Stimulated activated memory B cell treated with anti-CD40 and anti-IgM and Interleukin-4, amounts not matched to agents 10 μg/mL and 1 μg/mL and 100 μg/mL, for 72 hours (primary cell): ENCODE results near the gene LRRK1.
A peak's percentile ranks its signal among the peaks of the same experiment; 100 is the strongest.

Experiments used
- ATAC-seq: fragments of 150-1000 bp; cut with Tn5 transposase; 2 replicates; pipeline ENCODE4 v1.10.0; 2021
- H3K27ac Mint-ChIP-seq: one replicate; pipeline ENCODE4 v1.8.0; 2022; ENCODE audit warnings: mild to moderate bottlenecking, mixed read lengths
- H3K27me3 Mint-ChIP-seq: one replicate; pipeline ENCODE4 v1.8.0; 2022; ENCODE audit warnings: mixed read lengths
- H3K36me3 Mint-ChIP-seq: one replicate; pipeline ENCODE4 v1.8.0; 2022; ENCODE audit warnings: mixed read lengths
- H3K4me1 Mint-ChIP-seq: one replicate; pipeline ENCODE4 v1.8.0; 2022; ENCODE audit warnings: mixed read lengths
- H3K4me3 Mint-ChIP-seq: one replicate; pipeline ENCODE4 v1.8.0; 2022; ENCODE audit warnings: mild to moderate bottlenecking, moderate library complexity, mixed read lengths
- H3K9me3 Mint-ChIP-seq: one replicate; pipeline ENCODE4 v1.8.0; 2022; ENCODE audit warnings: mixed read lengths

The LRRK1 gene

GRCh38 chr15:100951965-100952364 lies 32.8 kb downstream of the LRRK1 start:
- no peak overlapping the region for H3K4me3 Mint-ChIP-seq
- peaks cover 64% of the 10 kb centered on the region for H3K4me1 Mint-ChIP-seq
- no peak overlapping the region for H3K27ac Mint-ChIP-seq
- H3K27me3 Mint-ChIP-seq, result no peaks in the 10 kb centered on the region
- no peak for ATAC-seq
- peaks cover 52% of the 10 kb centered on the region for H3K36me3 Mint-ChIP-seq
- H3K9me3 Mint-ChIP-seq, result peaks cover 3% of the 10 kb centered on the region

DNA sequence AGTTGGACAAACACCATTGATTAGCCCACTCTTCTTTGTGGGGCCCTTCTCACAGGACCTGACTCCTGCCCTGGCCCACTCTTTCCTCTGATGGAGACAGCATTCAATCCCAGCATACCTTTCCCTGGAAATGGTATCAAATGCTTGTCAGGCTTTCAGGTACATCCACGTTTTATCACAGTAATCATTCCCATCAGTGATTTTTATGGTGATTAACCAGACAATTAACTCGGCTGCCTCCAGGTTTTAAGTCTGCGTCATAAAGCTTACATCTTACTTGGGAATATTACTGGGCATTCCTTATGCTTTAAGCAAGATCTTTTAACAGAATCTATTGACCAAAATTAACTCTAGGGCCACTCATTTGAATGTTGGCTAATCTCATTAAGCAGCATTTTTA lies 33.4 kb downstream of the LRRK1 start:
- Mint-ChIP-seq H3K4me3 (no peak overlapping the region), H3K9me3 (peaks cover 3% of the 10 kb centered on the region), H3K27me3 (no peaks in the 10 kb centered on the region), H3K27ac (no peak overlapping the region), H3K36me3 (peaks cover 56% of the 10 kb centered on the region), H3K4me1 (peaks cover 67% of the 10 kb centered on the region)
- ATAC-seq, result no peak

GRCh38 chr15:100958326-100959065 lies 39.3 kb downstream of the LRRK1 start:
- H3K4me3 Mint-ChIP-seq, result no peak overlapping the region

GRCh38 chr15:100959066-100960050 lies 40.2 kb downstream of the LRRK1 start:
- Mint-ChIP-seq H3K36me3 (peaks cover 36% of the 10 kb centered on the region), H3K27ac (no peak overlapping the region), H3K27me3 (no peaks in the 10 kb centered on the region), H3K9me3 (no peaks in the 10 kb centered on the region), H3K4me1 (peaks cover 49% of the 10 kb centered on the region), H3K4me3 (no peak overlapping the region)
- no peak for ATAC-seq

More at GRCh38 chr15:100958326-100959065, 39.3 kb downstream of the LRRK1 start:
- Mint-ChIP-seq H3K27ac (no peak overlapping the region), H3K4me1 (peaks cover 52% of the 10 kb centered on the region), H3K9me3 (no peaks in the 10 kb centered on the region), H3K36me3 (peaks cover 35% of the 10 kb centered on the region), H3K27me3 (no peaks in the 10 kb centered on the region)
- ATAC-seq, result no peak

GRCh38 chr15:100966997-100967396 lies 47.8 kb downstream of the LRRK1 start:
- Mint-ChIP-seq H3K9me3 (no peaks in the 10 kb centered on the region), H3K36me3 (peaks cover 48% of the 10 kb centered on the region), H3K4me3 (no peak overlapping the region), H3K27me3 (peaks cover 7% of the 10 kb centered on the region), H3K27ac (no peak overlapping the region), H3K4me1 (peaks cover 12% of the 10 kb centered on the region)
- no peak for ATAC-seq

DNA sequence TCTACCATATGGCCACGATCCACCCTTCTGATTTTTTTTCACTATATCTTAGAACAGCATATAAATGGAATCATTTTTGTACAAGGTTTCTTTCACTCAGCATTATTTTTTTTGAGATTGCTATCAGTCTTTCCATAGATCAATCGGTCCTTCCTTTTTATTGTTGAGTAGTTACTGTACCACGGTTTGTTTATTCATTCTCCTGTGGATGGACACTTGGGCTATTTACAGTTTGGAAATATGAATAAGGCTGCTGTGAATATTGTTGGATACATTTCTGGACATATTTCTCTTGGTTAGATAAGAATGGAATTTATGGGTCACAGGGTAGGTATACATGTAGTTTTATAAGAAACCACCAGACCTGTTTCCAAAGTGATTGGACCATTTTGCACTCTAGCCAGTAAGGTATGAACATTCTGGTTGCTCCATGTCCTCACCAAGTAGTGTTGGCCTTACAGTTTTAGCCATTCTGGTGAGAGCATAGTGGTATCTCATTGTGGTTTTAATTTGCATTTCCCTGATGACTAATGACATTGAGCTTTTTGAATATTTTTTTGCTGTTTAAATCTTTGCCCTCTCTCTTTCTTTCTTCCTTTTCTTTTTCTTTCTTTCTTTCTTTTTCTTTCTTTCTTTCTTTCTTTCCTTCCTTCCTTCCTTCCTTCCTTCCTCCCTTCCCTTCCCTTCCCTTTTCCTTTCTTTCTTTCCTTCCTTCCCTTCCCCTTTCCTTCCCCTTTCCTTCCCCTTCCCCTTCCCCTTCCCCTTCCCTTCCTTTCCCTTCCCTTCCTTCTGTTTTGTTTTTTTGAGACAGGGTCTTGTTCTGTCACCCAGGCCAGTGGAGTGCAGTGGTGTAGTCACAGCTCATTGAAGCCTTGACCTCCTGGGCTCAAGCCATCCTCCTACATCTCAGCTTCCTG lies 49.2 kb downstream of the LRRK1 start:
- no peak for ATAC-seq
- Mint-ChIP-seq H3K27ac (no peak overlapping the region), H3K36me3 (peaks cover 45% of the 10 kb centered on the region), H3K4me3 (no peak overlapping the region), H3K4me1 (peaks cover 20% of the 10 kb centered on the region), H3K9me3 (no peaks in the 10 kb centered on the region), H3K27me3 (peaks cover 15% of the 10 kb centered on the region)

GRCh38 chr15:100972975-100973350 lies 53.8 kb downstream of the LRRK1 start:
- Mint-ChIP-seq H3K36me3 (peaks cover 60% of the 10 kb centered on the region), H3K4me3 (peak overlapping the region; percentile 68), H3K9me3 (no peaks in the 10 kb centered on the region), H3K27me3 (peaks cover 15% of the 10 kb centered on the region), H3K4me1 (peaks cover 18% of the 10 kb centered on the region), H3K27ac (no peak overlapping the region)
- peak; percentile 24 for ATAC-seq

DNA sequence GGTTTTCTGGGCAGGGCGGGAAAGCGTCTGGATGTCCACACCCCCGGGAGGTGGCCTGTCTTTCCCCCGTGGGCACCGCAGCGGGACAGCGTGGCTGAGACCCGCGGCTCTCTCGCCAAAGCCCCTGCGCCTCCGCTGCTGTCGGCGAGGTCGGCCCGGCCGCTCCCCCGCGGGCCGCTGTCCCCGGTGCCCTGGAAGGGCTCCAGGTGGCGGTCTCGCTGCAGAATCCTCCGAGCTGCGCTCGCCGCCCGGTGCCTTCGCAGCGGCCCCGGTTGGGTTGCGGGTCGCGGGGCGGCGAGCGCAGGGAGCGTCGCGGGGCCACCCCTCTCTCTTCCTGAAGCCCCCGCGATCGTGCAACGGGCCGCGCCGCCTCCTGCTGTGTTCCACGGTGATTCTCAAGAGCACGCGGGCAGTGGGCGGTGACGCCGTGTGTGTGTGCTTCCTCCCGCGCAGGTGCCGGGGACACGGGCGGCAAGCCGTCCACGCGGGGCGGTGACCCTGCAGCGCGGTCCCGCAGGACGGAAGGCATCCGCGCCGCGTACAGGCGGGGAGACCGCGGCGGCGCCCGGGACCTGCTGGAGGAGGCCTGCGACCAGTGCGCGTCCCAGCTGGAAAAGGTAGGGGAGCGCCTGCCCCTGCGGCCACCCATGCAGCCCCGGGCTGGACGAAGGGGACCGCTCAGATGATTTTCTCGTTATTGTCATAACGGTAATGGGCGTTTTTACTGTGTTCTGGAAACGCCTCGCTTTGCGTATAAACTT lies 54.4 kb downstream of the LRRK1 start:
- Mint-ChIP-seq H3K36me3 (peaks cover 59% of the 10 kb centered on the region), H3K4me3 (peak overlapping the region; percentile 68), H3K4me1 (peaks cover 12% of the 10 kb centered on the region), H3K9me3 (no peaks in the 10 kb centered on the region), H3K27me3 (peaks cover 15% of the 10 kb centered on the region), H3K27ac (no peak overlapping the region)
- peak; percentile 48 for ATAC-seq

DNA sequence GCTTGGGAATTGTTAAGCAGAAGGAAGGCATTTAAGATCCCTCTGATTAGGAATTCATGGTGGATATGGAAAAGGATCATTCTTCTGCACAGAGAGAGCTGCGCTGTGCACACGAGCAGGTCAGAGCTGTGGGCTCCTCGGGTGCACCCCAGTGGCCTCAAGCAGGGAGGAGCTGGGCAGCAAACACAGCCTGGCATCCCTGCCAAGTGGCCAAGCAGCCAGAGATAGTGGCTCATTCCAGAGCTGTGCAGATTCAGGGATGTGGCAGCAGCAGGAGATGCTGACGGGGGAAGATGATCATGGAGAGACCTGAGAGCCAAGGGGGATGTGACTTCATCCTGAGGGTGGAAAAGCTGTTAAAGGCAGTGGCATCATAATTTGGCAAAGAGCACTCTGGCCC lies 55.9 kb downstream of the LRRK1 start:
- no peak overlapping the region for H3K27ac Mint-ChIP-seq
- peaks cover 10% of the 10 kb centered on the region for H3K4me1 Mint-ChIP-seq
- H3K36me3 Mint-ChIP-seq, result peaks cover 46% of the 10 kb centered on the region
- no peak for ATAC-seq
- peaks cover 15% of the 10 kb centered on the region for H3K27me3 Mint-ChIP-seq
- H3K9me3 Mint-ChIP-seq, result no peaks in the 10 kb centered on the region
- no peak overlapping the region for H3K4me3 Mint-ChIP-seq

DNA sequence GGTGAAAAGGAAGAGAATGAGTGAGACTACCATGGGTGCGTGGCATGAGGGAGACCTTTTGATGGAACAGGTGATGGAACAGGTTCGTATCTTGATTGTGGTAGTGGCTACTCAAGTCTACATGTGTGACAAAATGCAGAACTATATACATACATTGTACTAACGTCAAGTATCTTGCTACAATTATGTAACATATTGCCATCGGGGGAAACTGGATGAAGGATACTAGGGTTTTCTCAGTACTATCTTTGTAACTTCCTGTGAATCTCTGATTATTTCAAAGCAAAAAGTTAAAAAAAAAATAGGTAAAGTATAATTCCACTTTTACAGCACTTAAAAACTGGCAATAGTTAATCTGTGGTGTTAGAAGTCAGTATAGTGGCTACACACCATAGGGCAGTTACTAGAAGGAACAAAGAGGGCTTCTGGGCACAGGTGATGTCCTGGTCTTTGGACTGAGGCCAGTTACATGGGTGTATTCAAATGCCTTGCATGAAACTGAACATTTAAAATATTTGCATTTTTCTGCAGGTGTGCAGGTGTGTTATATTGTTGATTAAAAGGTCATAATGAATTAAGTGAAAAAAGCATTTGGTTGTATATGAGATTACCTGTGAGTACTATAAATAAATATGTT lies 61.4 kb downstream of the LRRK1 start:
- no peaks in the 10 kb centered on the region for H3K9me3 Mint-ChIP-seq
- no peak for ATAC-seq
- H3K36me3 Mint-ChIP-seq, result peaks cover 62% of the 10 kb centered on the region
- H3K27me3 Mint-ChIP-seq, result no peaks in the 10 kb centered on the region
- no peak overlapping the region for H3K27ac Mint-ChIP-seq
- no peak overlapping the region for H3K4me3 Mint-ChIP-seq
- H3K4me1 Mint-ChIP-seq, result peaks cover 17% of the 10 kb centered on the region

GRCh38 chr15:100981086-100981485 lies 61.9 kb downstream of the LRRK1 start:
- peak; percentile 31 for ATAC-seq
- Mint-ChIP-seq H3K27ac (peak overlapping the region; percentile 33), H3K4me1 (peaks cover 17% of the 10 kb centered on the region), H3K27me3 (no peaks in the 10 kb centered on the region), H3K36me3 (peaks cover 64% of the 10 kb centered on the region), H3K4me3 (no peak overlapping the region), H3K9me3 (no peaks in the 10 kb centered on the region)

GRCh38 chr15:100983221-100983620 lies 64.1 kb downstream of the LRRK1 start:
- H3K27ac Mint-ChIP-seq, result no peak overlapping the region
- peaks cover 17% of the 10 kb centered on the region for H3K4me1 Mint-ChIP-seq
- H3K4me3 Mint-ChIP-seq, result no peak overlapping the region
- H3K36me3 Mint-ChIP-seq, result peaks cover 66% of the 10 kb centered on the region
- H3K27me3 Mint-ChIP-seq, result no peaks in the 10 kb centered on the region
- ATAC-seq, result no peak
- H3K9me3 Mint-ChIP-seq, result peaks cover 1% of the 10 kb centered on the region

- no peak for ATAC-seq
- H3K27me3 Mint-ChIP-seq, result no peaks in the 10 kb centered on the region
Measured at GRCh38 chr15:100985401-100985800, 66.2 kb downstream of the LRRK1 start.

More at GRCh38 chr15:100985401-100985800, 66.2 kb downstream of the LRRK1 start:
- Mint-ChIP-seq H3K9me3 (peaks cover 2% of the 10 kb centered on the region), H3K27ac (peak overlapping the region; percentile 6), H3K4me3 (no peak overlapping the region), H3K4me1 (peaks cover 21% of the 10 kb centered on the region), H3K36me3 (peaks cover 77% of the 10 kb centered on the region)
